Measurements from ENCODE around the gene CDA.
A peak's percentile ranks its signal among the peaks of the same experiment; 100 is the strongest.

CDA gene

GRCh38 chr1:20658166-20658915 lies 69.4 kb downstream of the CDA start:
- DNase-seq = no peak

GRCh38 chr1:20660363-20660762 lies 71.5 kb downstream of the CDA start:
- no peak for DNase-seq

- no peak for DNase-seq
Measured at GRCh38 chr1:20660847-20661206, 71.9 kb downstream of the CDA start.

- DNase-seq = peak; percentile 97
Measured at GRCh38 chr1:20661207-20662109, 72.6 kb downstream of the CDA start, which contains the start of gene DDOST. Gene DDOST (minus strand): TSS chr1:20661369. CDS start chr1:20661350, 19 bp downstream.

GRCh38 chr1:20662110-20662475 lies 73.2 kb downstream of the CDA start:
- DNase-seq = no peak

- DNase-seq = no peak
Measured at GRCh38 chr1:20663365-20663764, 74.5 kb downstream of the CDA start.

- DNase-seq = no peak
Measured at GRCh38 chr1:20663969-20664715, 75.2 kb downstream of the CDA start.

GRCh38 chr1:20665726-20666125 lies 76.8 kb downstream of the CDA start:
- DNase-seq = no peak

GRCh38 chr1:20666146-20666545 lies 77.2 kb downstream of the CDA start:
- no peak for DNase-seq

GRCh38 chr1:20666804-20667203 lies 77.9 kb downstream of the CDA start:
- DNase-seq = peak; percentile 3

Measured in HCEC 1CT (cell line).